HG02870 (cell line): ENCODE results near the gene C16orf89.
"Not testable (repeated sequence)": the region's sequence is repeated elsewhere in the genome, so short reads cannot be mapped to it uniquely, and the experiment has no call there.

ENCODE experiments used
- ATAC-seq: cut with Tn5 transposase; IDR thresholded peaks from one replicate; pipeline ENCODE4 v1.9.1; 2021; ENCODE audit warnings: mild to moderate bottlenecking, moderate library complexity; ENCODE audit not compliant: unreplicated experiment

Gene C16orf89

GRCh38 chr16:5084802-5085201, 19.0 kb upstream of the C16orf89 start:
- not testable (repeated sequence) for ATAC-seq

- ATAC-seq, result not testable (repeated sequence)
These were observed 18.5 kb upstream of the C16orf89 start for GRCh38 chr16:5084099-5084731.

DNA sequence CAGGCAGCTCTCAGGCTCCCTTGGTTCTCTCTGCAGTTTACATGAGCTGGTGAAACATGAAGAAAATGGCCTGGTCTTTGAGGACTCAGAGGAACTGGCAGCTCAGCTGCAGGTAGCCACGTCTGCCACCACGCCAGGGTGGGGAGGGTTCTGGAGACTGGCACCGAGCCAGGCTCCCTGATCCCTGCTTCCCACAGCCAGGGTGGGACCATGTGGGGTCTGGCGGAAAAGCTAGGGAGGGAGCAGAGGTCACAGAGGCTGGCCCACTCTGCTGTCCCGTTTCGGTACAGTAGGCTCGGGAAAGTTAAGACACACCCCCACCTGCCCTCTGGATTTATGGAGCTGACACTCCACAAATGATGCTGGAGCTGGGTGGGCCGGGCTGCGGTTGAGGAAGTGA, 17.9 kb upstream of the C16orf89 start:
- not testable (repeated sequence) for ATAC-seq

DNA sequence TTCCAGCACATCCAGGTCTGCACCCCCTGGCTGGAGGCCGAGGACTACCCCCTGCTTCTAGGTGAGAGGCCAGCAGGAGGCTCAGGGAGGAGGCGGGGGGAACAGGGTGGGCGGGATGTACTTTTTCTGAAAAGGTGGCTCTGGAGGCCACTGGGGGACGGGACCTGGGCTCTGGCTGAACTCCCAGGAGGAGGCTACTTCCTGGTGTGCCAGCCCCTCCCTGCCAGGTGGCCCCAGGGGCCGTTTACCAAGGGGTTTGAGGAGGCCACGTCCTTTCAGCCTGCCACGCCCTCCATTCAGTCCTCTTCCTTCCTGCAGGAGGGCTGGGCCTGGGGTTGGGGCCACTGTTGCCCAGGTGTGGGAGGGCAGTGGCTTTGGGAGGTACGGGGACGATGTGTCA, 15.2 kb upstream of the C16orf89 start:
- ATAC-seq, result not testable (repeated sequence)

DNA sequence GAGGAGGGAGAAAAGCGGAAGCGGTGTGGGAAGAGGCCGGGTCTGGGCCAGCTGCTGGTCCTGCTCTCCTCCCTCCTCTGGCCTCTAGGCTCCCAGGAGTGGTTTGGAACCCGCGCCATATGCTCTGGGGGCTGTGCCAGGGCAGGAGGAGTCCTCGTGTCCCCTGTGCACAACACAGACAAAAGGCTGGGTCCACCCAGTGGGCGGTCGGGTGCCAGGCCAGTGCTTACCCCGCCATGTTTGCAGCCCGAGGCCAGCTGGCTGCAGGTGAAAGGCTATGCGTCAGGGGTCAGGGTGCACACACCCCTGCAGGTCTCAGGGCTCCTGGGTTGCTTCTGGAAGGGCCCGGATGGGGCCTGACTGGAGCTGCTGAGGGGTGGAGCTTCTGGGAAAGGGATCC, 14.7 kb upstream of the C16orf89 start:
- ATAC-seq, result not testable (repeated sequence)

DNA sequence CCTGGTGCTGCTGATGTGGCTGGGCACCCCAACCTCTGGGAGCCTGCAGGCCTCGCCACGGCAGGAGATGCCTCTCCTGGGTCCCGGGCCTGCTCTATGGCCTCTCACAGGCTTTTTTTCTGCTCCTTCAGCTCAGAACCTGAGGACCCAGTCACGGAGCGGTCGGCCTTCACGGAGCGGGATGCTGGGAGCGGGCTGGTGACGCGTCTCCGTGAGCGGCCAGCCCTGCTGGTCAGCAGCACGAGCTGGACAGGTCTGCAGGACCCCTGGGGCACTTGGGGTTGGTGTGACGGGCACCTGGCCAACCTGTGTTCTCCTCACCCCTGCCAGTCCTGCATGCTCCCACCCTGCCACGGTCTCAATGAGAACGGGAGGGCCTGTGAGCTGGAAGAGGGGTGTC, 12.9 kb upstream of the C16orf89 start:
- no peak for ATAC-seq

- no peak for ATAC-seq
These were observed 11.5 kb upstream of the C16orf89 start for GRCh38 chr16:5077304-5077703.

GRCh38 chr16:5075637-5076036, 9.9 kb upstream of the C16orf89 start:
- no peak for ATAC-seq

DNA sequence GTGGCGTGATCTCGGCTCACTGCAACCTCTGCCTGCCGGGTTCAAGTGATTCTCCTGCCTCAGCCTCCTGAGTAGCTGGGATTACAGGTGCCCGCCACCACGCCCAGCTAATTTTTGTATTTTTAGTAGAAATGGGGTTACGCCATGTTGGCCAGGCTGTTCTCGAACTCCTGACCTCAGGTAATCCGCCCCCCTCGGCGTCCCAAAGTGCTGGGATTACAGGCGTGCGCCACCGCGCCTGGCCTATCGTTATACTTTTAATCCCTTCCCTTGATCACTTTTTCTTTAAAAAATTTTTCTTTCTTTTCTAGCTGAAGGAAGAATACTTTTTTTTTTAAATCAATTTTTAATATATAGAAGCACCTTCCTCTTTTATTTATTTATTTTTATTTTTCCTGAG, 8.0 kb upstream of the C16orf89 start:
- ATAC-seq, result not testable (repeated sequence)

DNA sequence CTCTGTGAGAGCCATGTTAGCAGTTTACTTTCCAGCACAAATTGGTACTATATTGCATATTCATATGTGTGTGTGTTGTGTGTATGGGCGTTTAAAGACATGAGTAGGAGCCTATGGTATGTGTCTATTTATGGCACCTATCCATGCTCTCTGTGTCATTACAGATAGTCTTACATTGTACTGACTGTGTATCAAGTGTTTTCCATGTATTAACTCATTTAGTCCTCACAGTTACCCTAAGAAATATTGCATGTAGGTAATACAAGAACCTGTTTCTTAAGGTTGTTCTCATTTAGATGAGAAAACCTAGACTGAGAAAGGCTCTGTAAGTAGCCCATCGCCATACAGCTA, 7.5 kb upstream of the C16orf89 start:
- ATAC-seq, result no peak

DNA sequence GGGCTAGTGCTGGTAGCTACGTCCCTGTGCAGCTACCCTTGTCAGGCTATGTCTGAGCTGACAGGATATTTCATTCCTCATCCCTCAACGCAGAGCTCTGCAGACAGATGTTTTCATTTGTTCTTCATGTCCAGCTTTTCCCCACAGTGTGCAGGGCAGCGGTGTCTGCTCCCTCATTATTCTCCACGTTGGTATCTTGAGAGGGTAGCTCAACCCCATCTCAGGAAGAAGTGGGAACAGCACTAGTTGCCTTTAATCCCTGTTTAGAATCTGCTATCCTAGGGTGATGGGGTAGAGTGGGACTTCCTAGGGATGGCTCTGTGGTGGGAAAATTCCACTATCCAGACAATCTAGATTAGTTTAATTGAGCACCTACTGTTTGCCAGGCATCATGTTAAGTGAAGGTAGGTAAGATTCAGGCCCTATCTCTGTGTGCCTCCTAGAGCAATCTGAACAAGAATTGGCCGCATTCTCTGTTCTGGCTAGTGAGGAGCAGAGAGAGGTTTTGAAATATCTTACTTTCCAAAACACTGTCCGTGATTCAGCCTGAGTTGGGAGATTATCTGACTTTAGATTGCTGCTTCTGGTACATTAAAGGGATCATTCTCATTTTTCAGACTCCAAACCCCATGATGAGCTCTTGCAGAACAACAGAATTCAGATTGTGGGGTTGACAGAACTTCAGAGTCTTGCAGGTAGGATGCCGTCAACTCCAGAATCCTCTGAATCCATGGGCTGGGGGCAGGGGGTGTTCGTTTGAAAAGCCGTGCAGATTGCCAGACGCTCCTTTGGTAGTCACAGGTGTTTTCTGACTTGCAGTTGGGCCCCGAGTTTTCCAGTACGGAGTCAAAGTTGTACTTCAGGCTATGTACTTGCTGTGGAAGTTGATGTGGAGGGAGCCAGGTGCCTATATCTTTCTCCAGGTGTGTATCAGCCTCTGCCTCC, 6.8 kb upstream of the C16orf89 start:
- no peak for ATAC-seq

DNA sequence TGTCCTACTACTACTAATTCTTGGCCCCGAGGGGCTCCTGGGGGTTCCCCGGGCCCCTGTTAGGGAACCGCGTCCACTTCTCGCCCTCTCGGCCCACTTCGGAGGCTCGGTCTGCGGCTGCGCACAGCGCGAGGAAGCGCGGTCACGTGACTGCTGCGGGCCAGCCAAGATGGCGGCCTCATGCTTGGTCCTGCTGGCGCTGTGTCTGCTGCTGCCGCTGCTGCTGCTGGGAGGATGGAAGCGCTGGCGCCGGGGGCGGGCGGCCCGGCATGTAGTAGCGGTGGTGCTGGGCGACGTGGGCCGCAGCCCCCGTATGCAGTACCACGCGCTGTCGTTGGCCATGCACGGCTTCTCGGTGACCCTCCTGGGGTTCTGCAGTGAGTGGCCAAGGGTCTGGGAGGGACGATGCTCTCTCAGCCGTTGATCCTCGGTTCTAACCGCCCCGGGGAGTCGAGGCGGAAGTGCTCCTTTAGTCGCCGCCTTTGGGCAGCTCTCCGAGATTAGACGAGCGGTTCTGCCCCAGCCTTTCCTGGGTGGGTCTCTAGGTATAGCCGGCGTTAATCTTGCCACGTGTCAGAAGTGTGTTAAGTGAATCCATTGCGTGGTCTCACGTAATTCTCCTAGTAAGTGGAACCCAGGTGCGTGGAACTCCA, 6.1 kb upstream of the C16orf89 start, which contains the start of gene ALG1:
Gene ALG1 (plus strand): TSS at position 163 of the 653 bp plus-strand sequence. CDS start 7 bp downstream, at position 170.
- ATAC-seq, result peak; percentile 74

GRCh38 chr16:5071341-5071680, 5.6 kb upstream of the C16orf89 start:
- ATAC-seq, result no peak

GRCh38 chr16:5070431-5071186, 4.9 kb upstream of the C16orf89 start:
- no peak for ATAC-seq

DNA sequence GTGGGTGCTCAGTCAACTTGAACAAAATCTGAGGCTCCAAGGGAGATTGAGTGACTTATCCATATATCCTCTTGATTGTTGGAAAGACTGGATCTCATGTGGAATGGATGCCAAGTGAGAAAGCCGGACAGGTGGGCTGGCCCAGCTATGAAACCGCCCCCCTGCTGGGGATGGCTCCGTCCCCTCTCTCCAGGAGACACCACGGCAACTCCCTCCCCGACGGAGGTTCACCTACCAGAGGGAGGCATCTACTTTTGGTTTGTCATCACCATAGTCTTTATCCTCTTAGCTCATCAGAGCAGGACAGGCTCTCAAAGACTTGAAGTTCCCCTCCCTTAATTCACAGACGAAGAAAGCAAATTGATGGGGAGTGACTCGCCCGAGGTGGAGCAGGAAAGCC, 4.1 kb upstream of the C16orf89 start:
- no peak for ATAC-seq

- no peak for ATAC-seq
These were observed 3.3 kb upstream of the C16orf89 start for GRCh38 chr16:5069048-5069447.

GRCh38 chr16:5066511-5066910, 755 bp upstream of the C16orf89 start:
- ATAC-seq, result no peak

DNA sequence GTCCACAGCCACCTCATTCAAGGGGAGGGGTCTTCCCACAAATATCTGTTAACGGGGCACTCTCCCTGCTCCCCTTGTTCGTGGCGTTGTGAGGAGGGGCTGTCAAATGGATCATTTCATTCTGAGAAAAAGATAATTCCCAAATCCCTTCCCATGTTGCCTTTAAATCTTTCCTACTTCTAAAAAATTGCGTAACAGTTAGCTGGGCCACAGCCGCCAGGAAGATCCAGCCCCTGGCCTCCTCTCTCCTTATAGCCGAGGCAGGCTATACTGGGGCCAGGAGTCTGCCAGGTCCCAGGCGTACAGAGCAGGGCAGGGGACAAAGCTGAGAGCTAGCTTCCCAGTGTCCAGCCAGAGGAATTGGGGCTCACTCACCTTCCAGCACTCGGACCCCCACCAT, 430 bp downstream of the C16orf89 start:
- ATAC-seq, result no peak

DNA sequence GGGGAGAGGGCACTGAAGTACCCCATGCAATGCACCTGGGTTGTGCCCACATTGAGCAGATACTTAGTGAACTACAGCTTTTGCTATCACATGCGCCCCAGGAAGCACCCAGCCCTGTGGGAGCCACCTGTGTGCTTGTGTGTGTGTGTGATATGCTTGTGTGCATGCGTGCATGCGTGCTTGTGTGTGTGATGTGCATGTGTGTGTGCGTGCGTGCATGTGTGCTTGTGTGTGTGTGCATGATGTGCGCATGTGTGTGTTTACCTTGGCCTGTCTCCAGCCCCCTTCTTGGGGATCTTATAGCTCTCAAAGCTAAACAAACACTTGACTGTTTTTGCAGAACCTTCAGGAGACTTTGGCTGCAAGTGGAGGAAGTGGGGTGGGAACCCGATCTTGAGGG, 841 bp downstream of the C16orf89 start:
- no peak for ATAC-seq

DNA sequence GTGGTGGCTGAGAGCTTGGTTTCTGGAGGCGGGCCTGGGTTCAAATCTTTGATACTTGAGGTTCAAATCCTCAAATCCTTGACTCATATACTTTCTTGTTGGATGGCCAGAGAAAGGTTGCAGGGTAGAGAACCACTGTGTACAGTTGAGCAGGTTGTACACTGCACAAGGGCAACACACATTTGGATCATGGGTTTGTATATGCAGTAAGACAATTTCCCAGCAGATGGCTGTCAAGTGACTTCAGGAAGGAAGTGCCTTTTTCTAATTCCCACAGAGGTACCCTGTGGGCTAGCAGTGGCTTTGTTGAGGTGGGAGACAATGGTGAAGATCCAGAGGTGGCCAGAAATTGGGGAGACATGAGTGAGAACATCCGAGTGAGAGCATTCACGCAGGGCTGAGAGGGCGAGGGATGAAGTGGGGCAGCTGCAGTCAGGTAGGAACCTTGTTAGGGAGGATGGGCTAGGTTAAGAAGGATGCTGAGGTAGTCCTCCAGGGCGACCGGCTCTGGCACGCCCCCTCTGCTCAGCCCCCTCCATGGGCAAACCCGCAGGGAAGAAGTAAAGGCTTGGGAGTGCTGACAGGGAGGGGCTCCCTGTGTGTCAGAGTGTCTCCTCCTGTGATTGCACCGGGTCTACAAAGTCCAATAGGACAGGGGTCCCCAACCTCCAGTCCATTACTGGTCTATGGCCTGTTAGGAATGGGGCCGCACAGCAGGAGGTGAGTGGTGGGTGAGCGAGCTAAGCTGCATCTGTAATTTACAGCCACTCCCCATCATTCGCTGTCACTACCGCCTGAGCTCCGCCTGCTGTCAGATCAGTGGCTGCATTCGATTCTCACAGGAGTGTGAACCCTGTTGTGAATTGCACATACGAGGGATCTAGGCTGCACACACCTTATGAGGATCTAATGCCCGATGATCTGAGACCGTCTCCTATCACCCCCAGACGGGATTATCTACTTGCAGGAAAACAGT, 2.7 kb downstream of the C16orf89 start:
- ATAC-seq, result no peak
